Panc1 (cell line): ENCODE data around the gene MANF. TPM values are rescaled to one million over a fixed set of nuclear protein-coding genes. Genes with fewer than 3 reads are reported as not detected.

Source experiments
- ATAC-seq: fragments of 200-7000 bp; cut with Tn5 transposase; 2 replicates; pipeline ENCODE4 v1.9.1; 2020; ENCODE audit warnings: mild to moderate bottlenecking, moderate library complexity
- BruUV-seq: library from RNA; stranded (reverse); fragments of 400-500 nt; replicated peaks from 2 replicates; lab custom pipeline; 2021; lab: Mats Ljungman, UMichigan
- CTCF ChIA-PET: fragments of 300-600 bp; sonication (Branson Sonifier 250); formaldehyde crosslinking; loops from one replicate; lab custom pipeline; 2022; ENCODE audit warnings: antibody characterized with exemption; lab: Charles Lee
- POLR2A ChIA-PET: fragments of 300-600 bp; sonication (Branson Sonifier 250); formaldehyde crosslinking; loops from one replicate; lab custom pipeline; 2022; ENCODE audit warnings: antibody characterized with exemption; lab: Charles Lee
- DNase-seq: peaks from one replicate; pipeline ENCODE4 v3.0.0-alpha.2; 2010; ENCODE audit warnings: low read depth, low spot score
- H3K27ac ChIP-seq: 2 replicates; pipeline ENCODE4 v1.5.1; 2011; ENCODE audit warnings: mild to moderate bottlenecking, low read length, inconsistent platforms
- H3K27me3 ChIP-seq: fragments of 200-500 bp; sonication (Bioruptor generic); 2 replicates; pipeline ENCODE4 v1.6.0; 2014; ENCODE audit warnings: low read length, inconsistent platforms; ENCODE audit not compliant: control insufficient read depth, insufficient read depth
- H3K36me3 ChIP-seq: fragments of 200-500 bp; sonication (Bioruptor generic); 2 replicates; pipeline ENCODE4 v1.5.1; 2014; ENCODE audit warnings: inconsistent platforms, mild to moderate bottlenecking, low read length, moderate library complexity; ENCODE audit not compliant: control insufficient read depth, insufficient read depth
- H3K4me1 ChIP-seq: 2 replicates; pipeline ENCODE4 v1.5.1; 2011; ENCODE audit warnings: inconsistent platforms, mild to moderate bottlenecking, low read length, moderate library complexity; ENCODE audit not compliant: control insufficient read depth, insufficient read depth
- H3K4me3 ChIP-seq, 2 experiments: 2 replicates each; pipeline ENCODE4 v1.5.1; 2011 to 2012; ENCODE audit warnings: low read depth in 2 of 2, low read length in 2 of 2, mild to moderate bottlenecking in 2 of 2, inconsistent platforms in 1 of 2, moderate library complexity in 1 of 2
- H3K9me3 ChIP-seq: fragments of 200-500 bp; sonication (Bioruptor generic); 2 replicates; pipeline ENCODE4 v1.5.1; 2014; ENCODE audit warnings: low read depth, mild to moderate bottlenecking, inconsistent platforms, low read length, moderate library complexity; ENCODE audit not compliant: control insufficient read depth, insufficient read depth
- POLR2AphosphoS5 ChIP-seq: IDR thresholded peaks from 2 replicates; pipeline ENCODE4 v1.6.1; 2012; ENCODE audit warnings: mild to moderate bottlenecking, low read depth, low read length, moderate library complexity
- REST ChIP-seq, 2 experiments: IDR thresholded peaks; 2 replicates each; pipeline ENCODE4 v1.6.1; 2011 to 2012; ENCODE audit warnings: low read depth in 2 of 2, control low read depth in 1 of 2, low read length in 1 of 2, mild to moderate bottlenecking in 1 of 2, moderate library complexity in 1 of 2; ENCODE audit not compliant: insufficient read depth in 1 of 2
- SIN3A ChIP-seq: IDR thresholded peaks from 2 replicates; pipeline ENCODE4 v1.6.1; 2012; ENCODE audit warnings: low read depth, mild to moderate bottlenecking, low read length, moderate library complexity, borderline replicate concordance; ENCODE audit not compliant: insufficient read depth
- TCF7L2 ChIP-seq: IDR thresholded peaks from 2 replicates; pipeline ENCODE4 v1.6.1; 2011; ENCODE audit warnings: mild to moderate bottlenecking, low read depth, low read length, inconsistent platforms
- in situ Hi-C: cut with HindIII; loops from 2 replicates; pipeline ENCODE4 v1.10.0; 2016; ENCODE audit warnings: low sequenced_read_pairs, low pct_unique_long_range_greater_than_20kb
- intact Hi-C: fragments of 100-400 bp; cut with micrococcal nuclease; formaldehyde crosslinking; loops from one replicate; pipeline ENCODE4 v1.10.0; 2022; ENCODE audit not compliant: unreplicated experiment
- total RNA-seq: library from RNA; stranded (reverse); gene quantifications from one replicate; pipeline ENCODE4 v1.2.1, GENCODE V29; 2021; ENCODE audit not compliant: unreplicated experiment
- TF ChIP-seq, protein P1 (sequence below): fragments of 450-650 bp; IDR thresholded peaks from 2 replicates; pipeline ENCODE4 v1.5.1; 2017; ENCODE audit warnings: mild to moderate bottlenecking

The MANF gene
- total RNA-seq, 1 experiment from 2014 or later = 69.9 TPM

- POLR2A ChIA-PET = no interaction called here
- in situ Hi-C loops (no loop called here), intact Hi-C loops (no loop called here)
- H3K36me3 ChIP-seq = no peaks in the 10 kb centered on the region
- no peaks in the 10 kb centered on the region for H3K9me3 ChIP-seq
- H3K27me3 ChIP-seq = no peaks in the 10 kb centered on the region
- DNase-seq (no peak), ATAC-seq (no peak)
- 0 out of 2 replicates have a peak, but pooled peaks cover 4% of the 10 kb centered on the region for H3K4me1 ChIP-seq
- H3K27ac ChIP-seq = no peak overlapping the region
- no TSS peak for BruUV-seq
- H3K4me3 ChIP-seq = no peak overlapping the region
- TF ChIP-seq TCF7L2 (no peak), POLR2AphosphoS5 (no peak), SIN3A (no peak), REST (IDR thresholded peaks at IDR 0.05; ENCODE audit: insufficient read depth in 1 of 2, low read depth in 2 of 2, low read length in 1 of 2) (no peak)
- TF ChIP-seq, protein P1, sequence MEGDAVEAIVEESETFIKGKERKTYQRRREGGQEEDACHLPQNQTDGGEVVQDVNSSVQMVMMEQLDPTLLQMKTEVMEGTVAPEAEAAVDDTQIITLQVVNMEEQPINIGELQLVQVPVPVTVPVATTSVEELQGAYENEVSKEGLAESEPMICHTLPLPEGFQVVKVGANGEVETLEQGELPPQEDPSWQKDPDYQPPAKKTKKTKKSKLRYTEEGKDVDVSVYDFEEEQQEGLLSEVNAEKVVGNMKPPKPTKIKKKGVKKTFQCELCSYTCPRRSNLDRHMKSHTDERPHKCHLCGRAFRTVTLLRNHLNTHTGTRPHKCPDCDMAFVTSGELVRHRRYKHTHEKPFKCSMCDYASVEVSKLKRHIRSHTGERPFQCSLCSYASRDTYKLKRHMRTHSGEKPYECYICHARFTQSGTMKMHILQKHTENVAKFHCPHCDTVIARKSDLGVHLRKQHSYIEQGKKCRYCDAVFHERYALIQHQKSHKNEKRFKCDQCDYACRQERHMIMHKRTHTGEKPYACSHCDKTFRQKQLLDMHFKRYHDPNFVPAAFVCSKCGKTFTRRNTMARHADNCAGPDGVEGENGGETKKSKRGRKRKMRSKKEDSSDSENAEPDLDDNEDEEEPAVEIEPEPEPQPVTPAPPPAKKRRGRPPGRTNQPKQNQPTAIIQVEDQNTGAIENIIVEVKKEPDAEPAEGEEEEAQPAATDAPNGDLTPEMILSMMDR = no peak
- CTCF ChIA-PET = no interaction called here
These were observed 41.0 kb upstream of the MANF start for GRCh38 chr3:51343918-51344687.

GRCh38 chr3:51350751-51351150 is 34.3 kb upstream of the MANF start:
- H3K27ac ChIP-seq = no peak overlapping the region
- in situ Hi-C loops = no loop called here
- DNase-seq = no peak
- TF ChIP-seq SIN3A (no peak), REST (IDR thresholded peaks at IDR 0.05; ENCODE audit: insufficient read depth in 1 of 2, low read depth in 2 of 2, low read length in 1 of 2) (no peak), TCF7L2 (no peak), POLR2AphosphoS5 (no peak)
- TF ChIP-seq, protein P1 = no peak
- H3K4me3 ChIP-seq = no peak overlapping the region
- H3K27me3 ChIP-seq = no peaks in the 10 kb centered on the region
- CTCF ChIA-PET = no interaction called here
- BruUV-seq = no TSS peak
- no peak for ATAC-seq
- H3K4me1 ChIP-seq = no peaks in the 10 kb centered on the region
- H3K9me3 ChIP-seq = no peaks in the 10 kb centered on the region
- H3K36me3 ChIP-seq = no peaks in the 10 kb centered on the region
- intact Hi-C loops = no loop called here
- POLR2A ChIA-PET = no interaction called here
